Large intestine (tissue), 1 donor: ENCODE results near the gene INMT. TPM values are rescaled to one million over a fixed set of nuclear protein-coding genes. Genes with fewer than 3 reads are reported as not detected.

Experiments used
- polyA plus RNA-seq: library from polyadenylated mRNA; unstranded; fragments of 120-200 nt; gene quantifications from one replicate; pipeline ENCODE4 v1.2.1, GENCODE V29; 2013

INMT gene
- polyA plus RNA-seq, 1 donor, result 10.1 TPM

Other genes with a start within 250 kb of the INMT start
- gene GGCT, start 247.3 kb upstream of the INMT start, polyA plus RNA-seq, result 64.6 TPM
- gene GARS1, start 157.3 kb upstream of the INMT start, polyA plus RNA-seq, result 50.9 TPM
- 0.31 TPM for gene CRHR2, start 69.7 kb upstream of the INMT start, polyA plus RNA-seq
- 12.3 TPM for gene MINDY4, start 19.3 kb downstream of the INMT start, polyA plus RNA-seq
- 81.6 TPM for gene AQP1, start 159.7 kb downstream of the INMT start, polyA plus RNA-seq
- gene GHRHR, start 211.8 kb downstream of the INMT start, polyA plus RNA-seq, result not detected